Cortex of kidney (tissue), 1 donor: Measurements from ENCODE around the gene CALB2.
"Not testable (repeated sequence)": the region's sequence is repeated elsewhere in the genome, so short reads cannot be mapped to it uniquely, and the experiment has no call there.

ENCODE experiments used
- DNase-seq: peaks from one replicate; lab custom pipeline; 2025; lab: John Stamatoyannopoulos, UW

The CALB2 gene

DNA sequence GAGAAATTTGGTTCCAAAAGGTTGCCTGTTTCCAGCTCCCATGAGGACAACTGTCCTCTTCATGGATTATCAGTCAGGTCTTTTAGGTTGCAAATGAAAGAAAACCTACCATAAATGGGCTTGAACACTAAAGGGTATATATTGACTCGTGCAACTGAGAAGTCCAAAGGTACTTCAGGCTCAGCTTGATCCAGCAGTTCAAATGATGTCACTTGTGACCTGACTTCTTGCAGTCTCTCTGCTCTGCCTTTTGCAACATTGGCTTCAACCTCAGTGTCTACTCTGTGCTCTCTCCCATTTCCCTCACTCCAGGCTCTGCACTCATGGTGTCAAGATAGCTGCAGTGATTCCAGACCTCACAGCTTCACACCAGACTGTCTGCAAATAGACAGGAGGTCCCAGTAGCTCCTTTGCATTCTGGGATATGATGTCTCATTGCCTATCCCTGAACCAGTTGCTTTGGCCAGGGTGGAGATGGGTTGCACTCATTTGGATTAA lies 5.5 kb upstream of the CALB2 start:
- no peak for DNase-seq

DNA sequence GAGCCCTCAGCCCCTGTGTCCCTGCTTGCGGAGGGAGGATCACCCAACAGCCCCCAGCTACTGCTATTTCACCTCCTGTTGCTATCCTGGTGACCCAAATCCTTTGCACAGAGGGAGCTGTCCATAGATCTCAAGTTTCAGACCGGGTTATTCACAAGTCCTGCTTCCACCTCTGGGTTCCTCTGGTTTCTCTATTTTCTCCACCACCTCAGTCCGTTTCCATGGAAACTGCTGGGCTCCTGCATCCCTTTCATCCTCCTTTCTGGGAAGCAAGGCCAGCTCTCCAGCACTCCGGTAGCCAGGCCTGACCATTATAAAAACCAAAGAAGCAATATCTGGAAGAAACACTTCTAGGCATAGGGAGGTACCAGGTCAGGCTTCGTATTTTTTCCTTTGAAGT lies 4.8 kb upstream of the CALB2 start:
- DNase-seq: no peak

DNA sequence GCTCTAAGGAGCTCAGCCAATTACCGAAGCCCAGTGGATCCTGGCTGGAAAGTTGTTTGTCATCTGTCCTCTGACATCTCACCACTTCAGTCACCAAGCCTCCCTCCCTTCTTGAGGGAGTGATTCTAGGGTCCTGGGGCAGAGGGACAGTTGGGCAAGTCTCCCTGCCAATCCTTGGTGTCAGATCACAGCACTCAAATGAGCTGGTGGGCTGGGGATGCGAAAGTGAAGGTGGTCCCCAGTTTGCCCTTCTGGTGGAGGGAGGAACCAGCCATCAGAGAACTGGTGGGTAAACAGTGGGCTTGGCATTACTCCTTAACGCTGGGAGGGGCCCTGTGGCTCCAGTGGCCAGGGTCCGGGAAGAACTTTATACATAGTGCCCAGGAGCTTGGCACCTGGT lies 4.4 kb upstream of the CALB2 start:
- DNase-seq: no peak

DNA sequence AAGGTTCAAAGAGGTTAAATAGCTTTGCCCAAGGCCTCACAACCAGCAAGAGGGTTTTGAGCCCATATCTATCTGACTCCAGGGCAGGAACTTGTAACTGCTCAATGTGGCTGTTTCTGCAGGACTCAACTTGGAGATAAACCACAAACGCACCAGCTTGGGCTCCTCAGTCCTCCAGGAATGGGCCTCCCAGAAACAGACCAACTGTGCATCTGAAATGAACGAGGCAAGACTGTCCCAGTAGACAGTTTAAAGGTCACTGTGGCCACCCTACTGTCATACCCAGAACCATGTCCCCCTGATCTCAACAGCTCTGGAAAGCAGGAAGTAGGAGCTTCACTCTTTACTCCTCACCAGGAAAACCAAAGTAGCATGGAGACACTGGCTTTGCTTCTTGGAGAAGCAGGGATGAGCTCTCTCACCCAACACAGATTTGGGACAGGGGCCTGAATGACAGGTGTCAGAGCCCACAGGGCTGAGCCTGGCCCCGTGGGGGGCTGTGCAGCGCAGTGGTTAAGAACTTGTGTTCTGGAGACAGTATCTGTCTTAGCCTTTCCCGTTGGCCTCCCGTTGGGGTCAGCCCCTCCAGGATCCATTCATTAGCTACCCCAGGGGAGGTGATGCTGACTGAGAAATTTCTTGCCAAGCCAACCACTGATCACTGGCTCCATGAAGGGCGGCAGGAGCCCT lies 2.3 kb upstream of the CALB2 start:
- no peak for DNase-seq

DNA sequence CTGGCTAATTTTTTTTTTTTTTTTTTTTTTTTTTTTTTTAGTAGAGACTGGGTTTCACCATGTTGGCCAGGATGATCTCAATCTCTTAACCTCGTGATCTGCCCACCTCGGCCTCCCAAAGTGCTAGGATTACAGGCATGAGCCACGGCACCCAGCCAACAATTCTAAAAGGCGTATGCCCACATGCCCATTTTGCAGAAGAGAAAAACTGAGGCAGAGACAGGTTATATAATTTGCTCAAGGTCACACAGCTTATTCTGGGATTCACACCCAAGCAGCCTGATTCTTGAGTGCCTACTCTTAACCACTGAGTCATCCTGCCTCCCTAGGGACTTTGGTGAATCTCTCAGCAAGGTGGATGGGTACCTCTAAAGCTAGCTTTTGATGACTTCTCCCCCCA lies 1.6 kb upstream of the CALB2 start:
- not testable (repeated sequence) for DNase-seq

DNA sequence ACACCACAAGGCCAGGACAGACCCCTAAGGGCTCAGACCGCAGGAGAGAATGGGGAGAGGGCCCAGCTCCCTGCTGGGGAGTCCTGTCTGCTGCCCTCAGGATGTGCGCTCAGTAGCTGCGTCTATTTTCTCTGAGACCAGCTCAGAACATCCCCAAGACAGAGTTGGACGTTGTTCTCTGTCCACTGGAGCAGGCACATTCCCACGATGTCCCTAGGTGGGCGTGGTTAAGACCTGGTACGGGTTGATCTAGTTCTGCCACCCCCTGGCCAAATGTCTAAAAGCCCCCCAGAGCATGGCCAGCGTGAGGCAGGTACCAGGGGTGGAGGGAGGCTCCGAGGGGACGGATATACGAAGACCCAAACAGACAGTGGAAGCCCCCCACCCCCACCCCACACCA lies 842 bp upstream of the CALB2 start:
- no peak for DNase-seq

DNA sequence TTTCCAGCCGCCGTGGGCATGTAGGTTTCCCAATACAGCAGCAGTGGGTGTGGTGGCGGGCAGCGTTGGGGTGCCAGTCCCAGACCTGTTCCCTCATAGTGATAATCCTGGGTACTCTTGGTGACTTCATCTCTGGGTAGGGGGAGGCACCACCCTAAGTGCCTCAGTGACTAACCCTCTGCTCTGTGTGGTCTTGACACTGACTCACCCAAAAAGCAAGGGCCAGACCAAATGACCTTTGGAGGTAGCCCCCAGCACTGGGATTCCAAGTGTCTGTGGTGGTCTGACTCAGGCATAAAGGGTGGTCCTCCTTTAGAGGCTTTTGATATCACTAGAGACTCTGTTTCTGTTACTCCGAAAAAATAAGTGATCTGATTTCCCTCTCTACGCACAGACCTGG lies 908 bp downstream of the CALB2 start:
- no peak for DNase-seq

DNA sequence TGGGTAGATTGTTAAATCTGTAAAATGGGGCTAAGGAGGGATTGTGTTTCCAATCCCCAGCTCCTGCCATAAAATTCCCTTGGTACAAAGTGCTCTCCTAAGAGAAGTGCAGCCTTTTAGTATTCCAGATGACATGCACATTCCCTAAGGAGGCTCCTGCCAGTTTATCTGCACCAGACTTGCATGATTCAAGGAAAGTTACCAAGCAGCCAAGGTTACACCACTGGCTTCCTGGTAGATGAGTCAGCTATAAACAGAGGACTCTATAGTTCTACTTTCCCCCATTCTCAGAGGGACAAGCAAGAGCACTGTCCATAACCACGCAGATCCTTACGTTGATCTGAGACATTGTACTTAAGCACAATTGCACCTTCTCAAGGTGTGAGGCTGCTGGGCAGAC lies 1.9 kb downstream of the CALB2 start:
- no peak for DNase-seq

DNA sequence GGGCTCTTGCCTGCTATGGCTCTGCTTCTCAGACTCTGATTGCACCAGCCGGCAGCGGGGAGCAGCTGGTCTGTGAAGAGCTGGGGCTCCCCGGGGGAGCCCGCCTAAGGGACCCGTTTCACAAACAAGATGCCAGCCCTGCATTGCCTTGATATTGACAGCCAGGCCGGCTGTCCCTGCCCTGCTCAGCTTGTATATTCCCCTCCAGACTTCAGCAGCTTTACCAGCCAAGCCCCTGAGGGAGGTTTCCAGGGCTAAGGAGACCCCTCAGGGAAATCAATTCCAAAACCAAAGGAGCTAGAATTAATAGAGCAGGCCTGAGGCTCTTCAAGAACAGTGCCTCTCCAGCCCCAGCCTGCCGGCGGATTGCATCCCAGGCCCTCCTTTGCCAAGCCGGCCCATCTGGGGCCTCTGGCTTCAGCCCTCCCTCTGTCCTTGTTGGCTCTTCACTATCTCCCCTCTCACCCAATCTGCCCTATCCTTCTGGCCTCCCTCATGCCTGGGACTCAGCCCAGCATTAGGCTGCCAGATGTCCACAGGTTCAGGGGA lies 5.7 kb downstream of the CALB2 start:
- DNase-seq: no peak

DNA sequence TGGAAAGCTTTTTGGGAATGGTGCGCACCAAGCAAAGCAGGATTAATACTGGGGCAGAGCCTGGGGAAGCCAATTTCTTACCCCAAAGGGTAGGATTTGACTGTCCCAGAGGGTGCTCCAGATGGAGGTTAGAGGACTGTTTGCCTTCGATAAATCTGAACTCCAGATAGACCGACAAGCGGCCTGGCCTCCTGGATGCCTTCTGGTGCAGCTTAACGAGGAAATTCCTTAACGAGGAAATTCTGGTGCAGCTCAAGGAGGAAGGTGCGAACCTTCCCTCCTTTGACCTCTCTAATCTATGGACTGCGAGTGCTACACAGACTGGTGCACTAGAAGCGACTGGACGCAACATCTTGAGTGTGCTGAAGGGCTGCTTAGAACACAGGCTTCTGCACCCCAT lies 6.5 kb downstream of the CALB2 start:
- no peak for DNase-seq

DNA sequence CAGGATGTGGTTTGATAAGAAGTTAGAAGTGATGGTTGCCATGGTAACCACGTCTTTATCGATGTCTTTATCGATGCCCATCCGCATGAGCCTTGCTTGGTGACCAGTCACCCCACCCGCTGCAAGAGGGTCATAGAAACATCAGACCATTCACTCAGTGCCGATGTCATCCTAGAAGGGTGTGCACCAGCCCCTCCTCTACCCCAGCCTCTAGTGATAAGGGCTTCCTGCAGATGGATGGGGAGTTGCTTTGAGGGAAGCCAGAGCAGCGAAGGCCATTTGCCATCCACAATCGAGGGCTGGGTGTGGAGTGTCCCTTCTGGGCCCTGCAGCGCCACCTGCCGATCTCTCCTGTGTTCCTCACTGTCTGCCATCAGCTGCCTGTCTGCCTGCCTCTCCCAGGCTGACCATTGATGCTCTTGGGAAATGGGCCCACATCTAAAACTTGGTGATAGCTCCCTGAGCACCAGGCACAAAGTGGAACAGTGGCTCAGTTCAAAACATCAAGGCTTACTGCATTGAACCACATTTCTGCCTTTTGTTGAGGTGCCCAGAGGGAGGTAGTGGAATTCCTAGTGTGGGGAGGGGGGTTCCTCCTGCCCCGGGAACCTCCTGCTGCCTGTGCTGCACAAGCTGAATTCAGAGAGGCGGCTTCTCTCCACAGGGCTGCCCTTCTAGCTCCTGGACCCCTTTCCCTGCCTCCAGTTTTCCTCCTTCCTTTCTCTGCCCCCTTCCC lies 8.9 kb downstream of the CALB2 start:
- no peak for DNase-seq

DNA sequence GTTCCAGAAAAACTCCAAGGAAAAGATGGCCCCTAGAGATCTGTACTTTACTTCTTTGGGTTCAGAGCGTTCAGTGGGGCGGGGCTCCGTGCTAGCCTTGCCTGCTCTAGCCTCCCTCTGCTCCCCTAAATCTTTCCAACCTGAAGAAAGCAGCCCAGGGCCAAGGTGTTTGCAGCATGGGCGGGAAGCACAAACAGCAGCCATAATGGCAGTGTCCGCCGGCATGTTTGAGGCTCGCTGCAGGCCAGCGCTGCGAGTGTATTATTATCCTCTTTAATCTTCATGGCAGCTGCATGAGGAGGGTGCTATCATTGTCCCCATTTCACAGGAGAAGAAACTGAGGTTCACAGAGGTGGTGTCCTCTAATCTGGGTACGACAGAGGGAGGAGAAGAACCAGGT lies 10.4 kb downstream of the CALB2 start:
- no peak for DNase-seq

DNA sequence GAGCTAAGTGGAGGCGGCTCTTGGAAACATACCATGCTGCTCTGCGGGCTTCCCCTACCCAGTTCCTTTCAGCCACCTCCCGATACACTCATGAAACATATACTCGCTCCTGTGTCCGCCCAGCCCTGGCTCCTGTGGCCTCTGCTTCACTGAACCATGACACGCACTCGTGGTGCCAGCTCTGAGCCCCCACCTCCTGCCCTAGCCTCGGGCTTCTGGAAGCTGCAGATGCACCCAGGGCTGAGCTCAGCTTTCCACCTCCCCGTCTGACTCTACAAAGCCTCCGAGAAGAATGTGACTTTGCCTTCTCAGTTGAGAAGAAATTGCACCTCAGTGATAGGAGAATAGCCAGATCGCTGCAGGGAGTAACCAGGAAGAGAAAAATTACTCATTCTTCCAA lies 11.0 kb downstream of the CALB2 start:
- no peak for DNase-seq

DNA sequence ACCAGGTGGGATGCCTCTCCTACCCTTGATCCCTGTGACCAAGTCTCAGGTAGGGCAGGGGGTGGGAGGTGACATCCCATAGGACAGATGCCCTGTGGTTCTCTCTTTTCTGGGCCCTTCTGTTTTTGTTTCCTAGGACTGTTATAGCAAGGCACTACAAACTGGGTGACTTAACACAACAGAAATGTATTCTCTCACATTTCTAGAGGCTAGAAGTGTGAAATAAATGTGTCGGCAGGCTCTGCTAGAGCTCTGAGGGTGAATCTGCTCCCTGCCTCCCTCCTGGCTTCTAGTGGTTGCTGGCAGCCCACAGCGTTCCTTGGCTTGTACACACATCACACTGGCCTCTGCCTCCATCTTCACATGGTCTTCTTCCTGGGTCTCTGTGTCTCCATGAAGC lies 12.7 kb downstream of the CALB2 start:
- DNase-seq: no peak

DNA sequence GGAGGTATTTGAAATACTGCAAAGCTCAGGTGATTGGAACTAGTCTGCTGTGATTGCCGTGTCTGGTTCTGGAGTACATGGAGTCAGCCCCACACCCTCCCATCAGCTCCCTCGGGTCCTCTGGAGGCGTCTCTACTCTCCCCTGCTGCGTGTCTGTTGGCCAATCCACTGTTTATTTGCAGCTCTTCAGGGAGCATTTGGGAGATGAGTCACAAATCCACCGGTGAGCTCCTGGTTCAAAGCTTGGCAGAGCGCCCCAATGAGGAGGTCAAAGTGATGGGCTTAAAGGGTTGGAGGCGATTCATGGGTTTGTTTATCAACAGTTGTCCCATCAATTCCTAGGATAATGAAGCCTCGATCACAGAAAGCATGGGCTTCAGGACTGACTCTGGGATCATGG lies 14.6 kb downstream of the CALB2 start:
- no peak for DNase-seq

DNA sequence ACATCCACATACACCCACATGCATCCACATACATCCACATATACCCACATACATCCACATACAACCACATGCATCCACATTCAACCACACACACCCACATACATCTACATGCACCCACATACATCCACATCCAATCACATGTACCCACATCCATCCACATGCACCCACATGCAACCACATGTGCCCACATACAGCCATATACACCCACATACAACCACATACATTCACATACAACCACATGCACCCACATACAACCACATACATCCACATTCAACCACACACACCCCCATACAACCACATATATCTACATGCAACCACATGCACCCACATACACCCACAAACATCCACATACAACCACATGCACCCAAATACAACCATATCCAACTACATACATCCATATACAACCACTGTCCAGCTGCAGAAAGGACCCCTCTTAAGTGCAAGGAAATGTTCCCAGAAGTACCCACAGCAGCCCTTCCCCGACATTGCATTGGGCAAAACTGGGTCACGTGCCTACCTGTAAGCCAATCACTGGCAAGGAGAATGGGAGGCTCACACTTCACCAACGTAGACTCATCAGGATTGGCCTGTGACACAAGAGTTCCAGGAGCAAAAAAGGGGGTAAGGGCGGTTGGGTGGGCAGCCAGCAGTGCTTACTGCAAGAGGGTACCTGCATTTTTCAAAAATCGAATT lies 18.1 kb downstream of the CALB2 start:
- no peak for DNase-seq

DNA sequence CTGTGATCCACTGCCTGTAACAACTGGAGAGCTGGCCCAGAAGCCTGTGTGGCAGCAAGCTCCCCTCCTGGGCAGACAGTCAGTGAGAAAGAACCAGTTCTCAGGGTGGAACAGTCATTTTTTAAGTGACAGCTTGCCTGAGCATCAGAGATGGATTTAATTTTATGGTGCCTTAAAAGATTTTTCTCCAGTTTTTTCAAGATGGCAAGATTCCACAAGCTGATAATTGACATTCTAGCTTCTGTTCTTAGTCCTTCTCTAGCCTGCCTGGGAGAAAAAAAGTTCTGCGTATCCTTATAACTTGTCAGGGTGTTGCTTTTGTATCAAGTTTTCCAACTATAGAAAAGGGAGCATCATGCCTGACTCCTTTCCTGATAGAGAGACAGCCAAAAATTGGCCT lies 21.2 kb downstream of the CALB2 start:
- DNase-seq: no peak

DNA sequence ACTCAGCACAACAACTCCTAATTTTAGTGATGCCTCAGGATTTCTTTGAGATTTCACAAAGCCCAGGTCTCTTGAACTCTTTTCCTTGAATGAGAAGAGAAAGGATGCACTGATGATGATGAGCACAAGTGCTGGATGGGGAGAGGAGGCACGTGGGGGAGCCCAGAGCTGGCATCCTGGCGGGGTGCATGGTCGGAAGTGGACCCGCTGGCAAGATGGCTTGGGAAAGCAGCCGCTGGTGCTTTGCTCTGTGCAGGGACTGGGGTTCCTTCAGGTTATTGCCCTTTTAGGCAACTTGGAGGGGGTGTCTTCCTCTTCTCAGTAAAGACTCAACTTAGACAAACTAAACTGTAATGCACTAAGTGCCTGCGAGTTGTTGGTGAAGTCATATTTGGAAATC lies 22.3 kb downstream of the CALB2 start:
- no peak for DNase-seq

DNA sequence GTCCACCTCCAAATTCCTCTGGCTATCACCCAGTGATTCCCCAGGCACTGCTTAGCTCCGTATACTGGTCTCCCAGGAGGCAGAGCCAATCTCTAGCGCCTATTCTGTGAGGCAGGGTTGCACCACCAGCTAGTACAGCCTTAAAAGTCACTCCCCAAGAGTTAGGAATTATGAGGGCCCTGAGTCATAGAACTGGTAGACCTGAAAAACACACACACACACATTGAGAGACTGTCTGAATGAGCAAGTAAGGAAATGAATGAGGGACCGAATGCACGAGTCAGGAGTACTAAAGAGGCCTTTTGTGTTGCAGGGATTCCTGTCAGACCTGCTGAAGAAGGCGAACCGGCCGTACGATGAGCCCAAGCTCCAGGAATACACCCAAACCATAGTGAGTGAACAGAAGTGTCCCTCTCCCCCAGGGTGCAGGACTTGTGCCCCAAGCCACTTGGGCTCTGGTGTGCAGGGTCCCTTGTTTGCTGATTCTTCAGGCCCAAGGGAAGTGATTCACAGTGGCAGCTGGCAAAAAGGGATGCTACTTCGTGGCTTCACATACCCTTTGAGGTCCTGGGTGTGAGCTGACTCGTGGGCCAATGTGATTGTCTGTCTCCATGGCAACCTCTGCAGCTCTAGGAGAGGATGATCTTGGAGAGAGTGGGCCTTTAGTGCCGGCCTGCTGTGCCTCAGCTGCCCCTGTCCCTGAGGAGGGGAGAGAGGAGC lies 24.7 kb downstream of the CALB2 start:
- DNase-seq: no peak

DNA sequence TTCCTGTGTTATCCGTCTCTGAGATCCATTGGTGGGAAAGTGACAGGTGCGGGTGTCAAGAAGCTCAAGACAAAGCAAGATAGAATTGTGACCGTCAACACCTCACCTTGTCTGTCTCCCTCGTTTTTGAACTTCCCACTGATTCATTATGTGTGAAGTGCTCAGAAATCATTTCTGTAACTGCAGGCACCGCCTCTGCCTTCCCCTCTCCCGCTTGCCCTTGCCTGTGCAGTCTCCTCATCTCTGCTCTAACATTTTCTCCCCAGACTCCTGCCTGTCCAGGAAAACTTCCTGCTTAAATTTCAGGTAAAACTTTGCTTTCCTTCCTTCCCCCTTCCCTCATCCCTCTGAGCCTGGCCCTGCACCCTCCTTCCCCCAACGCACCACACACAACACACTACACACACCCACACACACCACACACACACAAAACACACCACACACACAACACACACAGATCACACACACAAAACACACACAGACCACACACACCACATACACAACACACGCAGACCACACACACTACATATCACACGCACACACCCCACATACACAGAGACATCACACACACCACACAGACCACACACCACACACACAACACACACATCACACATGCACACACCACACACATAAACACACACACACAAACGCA lies 25.7 kb downstream of the CALB2 start:
- DNase-seq: no peak

DNA sequence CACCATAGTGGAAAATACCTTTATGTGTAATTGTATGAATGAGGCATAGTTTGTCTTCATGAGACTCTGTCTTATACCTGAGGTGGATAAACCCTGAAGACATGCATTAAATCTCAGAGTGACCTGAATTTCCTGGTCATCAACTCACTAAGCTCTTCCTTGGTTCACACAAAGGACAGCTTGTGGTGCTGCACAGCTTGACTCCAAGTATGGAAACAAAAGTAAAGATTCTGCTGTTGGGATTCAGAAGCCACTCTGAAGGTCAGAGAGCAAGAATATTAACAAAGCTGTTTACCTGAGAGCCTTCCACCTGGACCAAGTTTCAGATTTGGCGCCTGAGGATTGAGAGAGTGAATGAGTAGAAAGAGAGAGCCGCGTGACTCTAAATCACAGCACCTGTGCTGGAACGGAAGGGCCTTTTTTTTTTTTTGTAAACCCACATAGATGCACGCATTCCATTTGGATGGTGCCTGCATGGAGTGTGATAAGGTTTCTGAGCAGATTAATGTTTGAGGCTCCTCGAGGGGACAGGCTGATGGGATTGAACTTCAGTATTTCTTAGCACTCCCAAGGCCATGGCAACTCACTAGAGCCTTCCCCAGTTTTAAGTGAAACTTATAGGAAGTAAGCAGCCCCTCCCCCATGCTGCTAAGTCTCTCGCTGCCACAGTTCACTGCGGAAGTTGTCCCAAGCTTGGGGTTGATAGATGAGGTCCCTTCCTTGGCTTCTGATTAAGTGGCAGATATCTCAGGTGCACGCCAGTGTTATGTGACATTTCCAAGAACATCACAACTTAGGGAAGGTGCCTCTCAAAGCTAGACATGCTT lies 28.7 kb downstream of the CALB2 start:
- DNase-seq: no peak
